ENCODE data around the gene PLD1.

The PLD1 gene

DNA sequence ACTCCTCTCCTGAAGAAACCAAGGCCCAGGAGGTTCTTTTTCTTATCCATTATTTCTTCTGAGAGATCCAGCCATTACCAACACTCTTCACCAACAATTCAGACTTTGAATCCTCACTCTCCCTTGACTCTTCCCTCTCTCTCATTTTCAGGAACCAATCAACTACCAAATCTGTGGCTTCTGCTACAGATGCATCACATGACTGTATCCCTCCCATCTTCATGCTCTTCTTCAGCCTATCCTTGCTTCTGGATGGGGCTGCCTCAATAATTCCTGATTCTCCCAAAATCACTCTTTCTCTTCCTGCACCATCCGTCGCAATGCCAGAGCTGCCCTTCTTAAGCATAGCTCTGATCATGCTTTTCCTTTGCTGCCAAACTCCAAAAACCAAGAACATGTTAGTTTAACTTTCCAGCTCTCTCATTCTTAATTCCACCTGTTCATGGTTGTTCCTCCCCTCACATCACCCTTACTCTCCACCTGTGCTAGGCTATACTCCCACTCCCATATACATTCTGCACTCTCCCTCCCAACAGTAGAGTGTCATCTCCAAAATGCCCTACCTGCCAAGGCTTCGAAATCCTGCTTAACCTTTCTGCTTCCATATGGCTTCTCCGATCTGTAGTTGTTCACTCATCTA lies 13.5 kb downstream of the PLD1 start:
- DNase-seq: no peak

DNA sequence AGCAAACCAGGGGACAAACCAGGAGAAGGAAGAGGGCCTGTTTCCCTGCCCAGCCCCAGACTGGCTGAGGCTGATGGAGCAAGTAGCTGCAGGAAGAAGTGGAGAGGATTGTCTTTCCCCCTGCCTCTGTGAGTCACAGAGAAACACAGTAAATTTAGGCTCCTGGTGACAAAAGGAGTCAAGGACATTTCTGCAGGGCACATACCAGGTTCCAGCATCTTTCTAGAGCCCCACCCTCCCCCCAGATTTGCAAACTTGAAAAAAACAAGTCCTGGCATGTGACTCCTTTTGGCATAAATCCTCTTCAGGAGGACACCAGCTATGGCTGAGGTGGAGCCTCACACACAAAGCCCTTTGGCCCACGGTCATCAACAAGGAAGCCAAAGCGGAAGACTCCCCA lies 17.8 kb downstream of the PLD1 start:
- DNase-seq: no peak

DNA sequence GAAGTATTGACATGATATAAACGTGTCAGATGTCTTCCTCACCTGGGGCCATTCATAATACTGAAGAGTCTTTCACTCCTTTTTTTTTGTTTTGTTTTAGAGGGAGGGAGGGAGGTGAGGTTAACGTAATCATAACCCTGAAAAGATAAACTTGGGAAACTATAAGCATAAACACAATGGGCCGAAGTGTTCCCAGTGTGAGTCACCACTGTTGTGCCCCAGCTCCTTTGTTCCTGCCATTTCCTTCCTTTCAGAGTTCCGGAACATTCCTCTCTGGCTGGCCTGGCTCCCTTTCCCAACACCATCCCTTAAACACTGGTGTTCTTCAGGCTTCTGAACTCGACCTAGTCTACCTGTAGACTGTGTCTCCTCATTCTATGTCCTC lies 18.6 kb downstream of the PLD1 start:
- DNase-seq: no peak

DNA sequence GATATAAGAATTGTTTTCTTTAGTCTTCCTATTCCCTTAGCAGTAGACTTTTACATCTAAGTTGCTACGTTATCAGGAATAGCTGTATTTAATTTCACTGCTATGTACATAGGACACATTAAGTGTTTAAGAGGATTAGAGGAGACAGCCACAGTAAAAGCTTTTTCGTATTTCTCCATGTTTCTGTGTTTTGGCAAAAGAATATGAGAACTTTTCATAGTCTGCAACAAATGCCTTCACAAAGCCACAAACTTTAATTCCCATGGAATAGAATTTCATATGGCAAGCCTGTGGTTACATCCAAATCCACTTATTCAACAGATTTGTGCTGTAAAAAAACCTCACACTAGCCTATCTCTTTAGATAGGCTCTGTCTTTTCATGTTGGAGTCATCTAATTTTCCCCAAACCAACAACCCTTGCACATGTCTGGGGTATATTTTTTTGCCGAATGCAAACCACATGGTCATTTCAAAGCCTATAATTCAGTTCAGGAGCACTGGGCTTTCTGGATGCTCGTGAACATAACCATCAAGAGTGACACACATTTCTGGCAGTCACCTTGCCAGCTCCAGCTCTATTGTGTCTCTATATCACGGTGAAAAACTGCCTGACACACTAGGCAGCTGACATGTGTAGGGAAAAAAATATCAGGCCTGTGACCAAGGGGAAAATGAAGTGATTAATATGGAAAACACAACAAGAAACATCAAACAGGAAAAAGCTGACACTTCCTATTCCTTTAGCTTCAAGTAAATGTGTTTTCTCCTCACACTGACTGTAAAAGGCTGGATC lies 19.2 kb downstream of the PLD1 start:
- DNase-seq: peak; percentile 40

DNA sequence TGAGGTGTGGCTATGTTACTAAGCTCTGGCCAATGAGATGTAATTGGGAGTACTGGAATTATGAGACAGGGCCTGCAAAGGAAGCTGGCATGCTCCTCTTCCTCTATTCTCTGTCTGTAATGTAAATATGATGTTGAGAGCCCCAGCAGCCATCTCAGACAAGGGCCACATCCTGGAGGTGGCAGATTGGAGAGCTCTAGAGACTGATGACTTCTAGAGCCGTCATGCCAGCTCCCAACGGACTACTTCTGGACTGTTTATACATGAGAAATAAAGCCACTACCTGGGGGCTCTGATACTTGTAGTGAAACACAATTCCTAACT lies 19.7 kb downstream of the PLD1 start:
- no peak for DNase-seq

DNA sequence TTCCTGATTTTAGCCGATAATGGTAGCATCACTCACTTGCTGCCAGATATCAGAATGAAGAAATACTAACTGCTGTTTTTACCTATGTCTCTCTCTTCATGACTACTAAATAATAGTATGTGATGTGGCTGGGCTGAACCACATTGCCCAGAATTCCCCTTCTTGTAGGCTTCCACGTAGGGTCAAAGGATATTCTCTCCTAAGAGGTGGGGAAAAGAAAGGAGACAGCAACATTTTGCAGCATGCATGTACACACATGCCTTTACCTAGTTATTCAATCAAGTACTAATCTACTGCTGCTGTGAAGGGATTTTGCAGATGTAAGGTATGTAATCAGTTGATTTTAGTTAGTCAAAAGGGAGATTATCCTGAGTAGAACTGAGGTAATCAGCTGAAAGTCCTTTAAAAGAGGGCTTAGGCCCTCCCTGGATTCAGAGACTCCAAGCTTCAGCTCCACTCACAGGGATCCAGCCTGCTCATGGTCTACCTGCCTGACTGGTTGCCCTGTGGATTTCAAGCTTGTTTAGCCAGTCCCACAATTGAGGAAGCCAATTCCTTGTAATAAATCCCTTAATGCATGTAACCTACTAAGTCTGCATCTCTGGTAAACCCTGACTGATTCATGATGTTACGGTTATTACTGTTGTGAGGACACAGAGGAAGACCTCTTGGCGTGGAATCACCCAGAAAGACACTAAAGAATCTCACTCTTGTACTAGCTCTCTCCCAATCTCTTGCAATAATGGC lies 20.4 kb downstream of the PLD1 start:
- DNase-seq: no peak

DNA sequence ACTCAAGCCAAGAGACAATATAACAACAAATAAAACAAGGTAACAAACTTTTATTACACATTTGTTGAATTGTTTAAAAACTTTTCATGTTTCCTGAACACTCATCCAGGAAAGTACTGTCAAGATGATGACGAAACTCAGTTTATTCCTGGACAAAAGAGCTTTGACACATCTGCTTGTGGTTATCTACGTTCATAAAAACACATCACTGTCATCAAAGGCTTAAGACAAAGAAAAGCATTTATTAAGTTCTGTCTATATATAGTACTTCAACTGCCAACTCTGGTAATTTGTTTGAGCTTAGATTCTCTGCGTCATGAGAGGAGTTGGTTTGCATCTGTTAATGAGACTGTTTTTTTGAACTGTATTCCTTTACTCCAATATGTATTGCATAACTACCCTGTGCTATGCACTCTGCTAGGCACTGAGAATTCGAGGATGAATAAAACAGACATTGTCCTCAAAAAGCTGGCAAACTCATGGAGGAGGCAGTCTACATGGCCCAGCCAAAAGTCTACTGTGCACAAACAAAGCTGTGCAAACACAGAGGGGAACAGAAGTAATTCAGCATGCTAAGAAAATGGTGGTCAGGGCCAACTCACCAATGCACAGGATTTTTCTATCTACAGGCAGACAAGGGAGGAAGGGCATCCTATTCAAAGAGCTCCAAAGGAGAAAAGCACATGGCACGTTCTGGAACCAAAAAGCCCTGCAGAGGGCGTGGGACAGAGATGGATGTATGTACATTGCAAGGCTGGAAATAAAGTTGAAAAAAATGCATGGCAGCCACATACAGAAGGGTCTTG lies 21.5 kb downstream of the PLD1 start:
- no peak for DNase-seq

DNA sequence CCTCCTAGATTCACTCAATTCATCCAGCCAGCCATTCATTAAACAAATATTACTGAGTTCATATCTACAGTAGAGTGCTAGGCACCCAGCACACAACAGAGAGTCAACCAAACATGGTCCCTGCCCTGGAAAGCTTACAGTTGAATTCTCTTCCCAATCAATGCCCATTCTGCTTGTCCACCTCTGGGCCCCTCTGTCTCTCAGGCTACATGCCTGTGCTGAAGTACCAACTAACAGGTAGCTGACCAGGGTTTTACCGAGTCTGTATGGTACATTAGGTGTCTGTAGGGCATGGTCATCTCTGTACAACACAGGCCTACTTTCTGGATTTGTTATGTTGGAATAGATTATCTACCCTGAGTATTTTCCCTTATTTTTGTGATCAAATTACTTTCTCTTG lies 23.3 kb downstream of the PLD1 start:
- DNase-seq: no peak

DNA sequence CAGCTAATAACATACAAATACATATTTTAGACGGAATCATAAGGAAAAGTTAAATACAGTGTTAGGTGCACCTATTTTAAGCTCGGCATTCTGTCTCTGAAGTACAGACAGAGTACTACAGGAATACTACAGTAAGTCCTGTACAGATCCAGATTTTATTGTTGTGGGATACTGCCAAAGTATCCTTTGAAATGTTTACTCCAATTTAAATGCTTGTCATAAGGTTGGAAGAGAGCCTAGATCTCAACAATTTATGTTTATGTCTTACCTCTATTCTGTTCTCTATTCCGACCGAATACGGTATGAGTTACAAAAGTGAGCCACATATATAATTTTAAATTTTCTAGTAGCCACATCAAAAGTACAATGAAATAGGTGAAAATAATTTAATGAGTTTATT lies 25.3 kb downstream of the PLD1 start:
- DNase-seq: no peak

DNA sequence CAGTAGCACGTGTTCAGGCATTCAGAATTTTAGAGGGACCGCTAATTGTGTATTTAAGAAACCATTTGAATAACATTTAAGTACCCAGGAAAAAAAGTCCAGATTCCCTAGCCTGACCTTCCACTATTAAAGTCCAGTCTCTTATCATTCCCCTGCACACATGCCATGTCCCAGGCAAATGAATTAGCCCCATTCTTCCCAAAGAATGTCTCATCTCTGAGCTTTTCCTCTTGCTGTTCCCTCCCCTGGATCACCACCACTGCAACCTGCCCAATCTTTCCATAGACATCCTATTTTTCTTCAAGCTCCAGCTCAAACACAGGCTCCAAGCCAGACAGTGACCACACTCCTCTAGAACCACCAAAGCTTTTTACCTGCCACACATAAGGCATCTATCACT lies 25.9 kb downstream of the PLD1 start:
- DNase-seq: no peak

DNA sequence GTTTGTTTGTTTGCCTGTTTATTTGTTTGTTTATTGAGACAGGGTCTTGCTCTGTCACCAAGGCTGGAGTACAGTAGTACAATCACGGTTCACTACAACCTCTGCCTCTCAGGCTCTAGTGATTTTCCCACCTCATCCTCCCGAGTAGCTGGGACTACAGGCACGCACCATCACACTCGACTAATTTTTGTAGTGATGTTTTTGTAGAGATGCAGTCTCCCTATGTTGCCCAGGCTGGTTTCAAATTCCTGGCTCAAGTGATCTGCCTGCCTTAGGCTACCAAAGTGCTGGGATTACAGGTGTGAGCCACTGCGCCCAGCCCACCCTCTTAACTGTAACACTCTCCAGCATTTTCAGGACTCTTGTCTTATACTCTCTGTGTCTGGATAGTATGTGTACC lies 26.7 kb downstream of the PLD1 start:
- DNase-seq: no peak

DNA sequence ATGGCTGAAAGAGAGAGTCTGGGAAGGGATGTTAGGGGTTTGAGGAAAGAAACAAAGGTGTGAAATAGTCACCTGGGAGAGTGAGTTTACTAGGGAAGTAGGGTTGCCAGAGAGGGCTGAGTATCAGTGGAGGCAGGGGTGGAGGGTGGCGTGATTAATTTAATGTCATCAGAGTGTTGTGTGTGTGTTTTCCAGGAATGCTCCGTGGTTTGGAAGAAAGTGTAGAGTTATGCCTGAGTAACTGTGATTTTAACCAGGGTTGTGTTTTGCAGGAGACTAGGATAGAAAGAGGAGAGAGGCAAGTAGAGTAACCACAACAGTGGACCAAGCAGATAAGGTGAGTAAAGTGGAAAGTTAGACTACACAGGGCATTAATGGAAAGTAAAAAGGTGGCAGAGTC lies 27.2 kb downstream of the PLD1 start:
- no peak for DNase-seq

DNA sequence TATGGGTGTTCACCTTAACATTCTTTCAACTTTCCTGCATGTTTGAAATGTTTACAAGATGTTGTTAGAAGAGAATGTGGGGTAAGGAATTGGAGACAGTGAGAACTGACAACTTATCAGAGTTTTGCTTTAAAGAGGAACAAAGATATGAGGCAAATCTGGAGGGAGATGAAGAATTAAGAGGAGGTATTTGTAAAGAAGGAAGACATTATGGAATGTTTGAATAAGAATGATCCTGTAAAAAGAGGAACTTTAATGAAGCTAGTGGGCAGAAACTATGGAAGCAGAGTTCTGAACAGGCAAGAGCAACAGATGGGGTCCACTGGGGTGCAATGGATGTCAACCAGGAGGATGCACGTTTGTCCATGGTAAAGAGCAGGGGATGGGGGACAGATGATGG lies 27.7 kb downstream of the PLD1 start:
- no peak for DNase-seq

DNA sequence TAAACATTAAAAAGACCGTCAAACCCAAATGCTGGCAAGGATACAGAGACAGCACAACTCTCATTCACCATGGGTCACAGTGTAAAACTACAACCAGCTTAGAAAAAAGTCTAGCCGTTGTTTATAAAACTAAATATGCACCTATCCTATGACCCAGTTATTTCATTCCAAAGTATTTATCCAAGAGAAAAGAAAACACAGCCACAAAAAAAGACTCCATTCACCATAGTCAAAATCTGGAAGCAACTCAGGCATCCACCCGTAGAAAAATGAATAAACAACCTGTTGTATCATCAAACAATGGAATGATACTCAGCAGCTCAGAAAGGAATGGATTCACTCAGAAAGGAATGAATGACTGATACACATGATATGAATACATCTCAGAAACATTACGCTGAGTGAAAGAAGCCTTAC lies 28.6 kb downstream of the PLD1 start:
- DNase-seq: no peak

DNA sequence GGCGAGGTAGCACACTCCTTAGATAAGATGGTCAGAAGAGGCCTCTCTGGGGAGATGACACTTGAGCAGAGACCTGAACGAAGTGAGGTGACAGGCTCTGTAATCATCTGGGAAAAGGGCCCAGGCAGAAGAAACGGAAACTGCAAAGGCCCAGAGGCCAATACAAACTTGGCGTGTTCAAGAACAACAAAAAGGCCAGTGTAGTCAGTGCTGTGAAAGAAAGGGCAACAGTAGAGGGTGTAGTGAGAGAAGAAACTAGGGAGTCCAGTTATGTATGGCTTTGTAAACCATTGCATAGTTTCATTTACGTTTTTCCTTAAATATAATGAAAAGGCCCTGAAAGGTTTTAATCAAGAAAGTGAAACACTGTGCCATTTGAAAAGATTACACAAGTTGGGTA lies 31.8 kb downstream of the PLD1 start:
- no peak for DNase-seq

DNA sequence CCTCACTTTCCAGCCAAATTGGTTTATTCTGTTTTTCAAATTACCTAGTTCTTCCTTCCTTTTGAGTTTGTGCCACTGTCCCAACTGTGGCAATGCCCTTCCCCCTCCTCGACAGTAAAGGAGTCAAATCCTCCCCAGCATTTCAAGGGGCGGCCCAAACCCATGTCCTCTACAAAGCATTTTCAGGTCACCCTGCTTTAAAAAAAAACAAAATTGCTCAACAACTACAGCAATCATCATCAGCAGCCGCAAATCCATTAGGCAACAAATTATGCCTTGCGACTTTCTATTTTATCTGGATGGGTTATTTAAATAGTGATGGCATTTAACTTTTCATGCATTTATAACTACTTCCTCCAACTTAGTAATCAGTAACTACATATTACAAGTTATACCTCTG lies 32.7 kb downstream of the PLD1 start:
- DNase-seq: no peak

DNA sequence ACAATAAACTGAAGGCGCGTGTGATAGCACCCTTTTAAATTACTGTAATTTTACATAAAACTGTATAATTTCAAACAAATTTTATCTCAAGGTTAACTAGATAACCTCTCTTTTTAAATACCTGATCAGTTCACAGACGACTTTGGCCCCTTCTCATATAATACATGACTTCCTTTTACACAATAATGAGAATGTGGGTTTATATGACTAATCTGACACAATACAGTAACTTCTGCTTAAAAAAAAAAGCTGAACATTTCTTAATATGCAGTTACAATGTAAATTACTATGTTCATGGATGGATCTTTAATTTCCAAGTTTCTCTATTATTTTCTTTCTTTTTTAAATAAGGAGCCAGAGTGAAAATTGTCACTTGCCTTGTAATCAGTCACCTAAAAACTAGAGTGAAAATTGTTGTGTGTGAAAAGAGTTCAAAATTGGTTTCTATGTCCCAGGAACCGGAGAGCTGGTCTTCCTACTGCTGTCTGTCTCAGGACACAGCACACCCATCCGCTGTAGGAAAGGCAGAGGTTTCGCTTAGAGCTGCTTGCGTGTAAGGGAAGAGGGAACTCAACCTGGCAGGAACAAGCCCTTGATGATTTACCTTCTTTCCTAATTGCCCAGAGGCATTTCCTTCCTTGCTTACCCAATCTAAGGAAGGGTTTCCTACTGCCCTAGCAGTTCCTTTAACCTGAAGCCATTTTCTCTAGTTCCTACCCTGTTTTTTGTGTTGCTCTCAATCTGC lies 33.3 kb downstream of the PLD1 start:
- no peak for DNase-seq

DNA sequence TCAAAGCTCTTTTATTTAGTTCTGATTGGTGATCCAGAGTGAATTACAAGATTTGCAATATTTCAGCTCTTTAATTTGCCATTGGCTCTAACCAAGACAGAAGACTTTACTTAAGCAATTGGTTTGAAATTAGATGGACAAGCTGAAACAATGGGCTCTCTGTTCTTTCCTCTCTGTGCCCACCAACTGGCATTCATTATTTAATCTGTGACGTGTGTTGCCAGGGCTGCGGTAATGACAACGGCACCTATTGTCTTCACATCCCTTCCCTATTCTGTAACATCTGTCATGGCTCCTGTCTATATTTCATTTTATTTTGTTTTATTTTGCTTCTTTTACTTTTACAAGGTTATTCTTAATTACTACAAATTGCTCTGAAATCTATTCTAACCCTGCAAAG lies 33.9 kb downstream of the PLD1 start:
- DNase-seq: no peak

DNA sequence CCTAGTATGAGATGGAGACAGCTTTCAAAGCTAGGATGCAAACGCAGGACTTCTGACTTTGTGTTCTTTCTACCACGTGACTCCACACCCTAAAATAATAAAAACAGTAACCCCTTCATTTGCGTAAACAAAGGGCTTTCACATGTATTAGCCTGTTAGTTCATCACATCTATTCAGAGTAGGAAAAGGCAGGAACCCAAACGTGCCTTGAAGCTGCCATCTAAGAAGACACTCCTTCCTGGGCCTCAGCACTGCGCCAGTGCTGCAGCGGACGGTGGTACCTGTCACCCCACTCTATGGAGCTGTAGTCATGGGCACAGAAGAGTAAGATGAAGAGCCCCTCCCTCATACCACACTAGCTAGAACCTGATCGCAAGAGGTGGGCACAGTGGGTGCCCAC lies 34.3 kb downstream of the PLD1 start:
- no peak for DNase-seq

DNA sequence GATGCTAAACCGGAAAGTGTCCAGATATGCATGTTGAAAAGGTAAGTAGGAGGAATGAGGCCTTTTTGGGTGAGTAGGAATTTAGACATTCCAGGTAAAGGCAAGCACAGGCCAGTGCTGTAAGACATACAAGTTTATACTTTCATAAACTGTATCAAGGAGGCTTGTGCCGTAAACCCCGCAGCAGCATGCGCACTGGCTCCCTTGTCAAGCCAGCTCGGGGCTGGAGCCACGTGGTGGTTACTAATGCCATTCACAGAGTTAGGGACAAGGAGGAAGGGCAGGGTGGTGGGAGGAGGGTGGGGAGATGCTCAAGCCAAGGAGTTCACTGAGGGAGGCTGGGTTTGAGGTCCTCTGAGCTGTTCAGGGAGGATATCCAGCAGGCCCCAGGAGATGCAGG lies 35.8 kb downstream of the PLD1 start:
- no peak for DNase-seq

DNA sequence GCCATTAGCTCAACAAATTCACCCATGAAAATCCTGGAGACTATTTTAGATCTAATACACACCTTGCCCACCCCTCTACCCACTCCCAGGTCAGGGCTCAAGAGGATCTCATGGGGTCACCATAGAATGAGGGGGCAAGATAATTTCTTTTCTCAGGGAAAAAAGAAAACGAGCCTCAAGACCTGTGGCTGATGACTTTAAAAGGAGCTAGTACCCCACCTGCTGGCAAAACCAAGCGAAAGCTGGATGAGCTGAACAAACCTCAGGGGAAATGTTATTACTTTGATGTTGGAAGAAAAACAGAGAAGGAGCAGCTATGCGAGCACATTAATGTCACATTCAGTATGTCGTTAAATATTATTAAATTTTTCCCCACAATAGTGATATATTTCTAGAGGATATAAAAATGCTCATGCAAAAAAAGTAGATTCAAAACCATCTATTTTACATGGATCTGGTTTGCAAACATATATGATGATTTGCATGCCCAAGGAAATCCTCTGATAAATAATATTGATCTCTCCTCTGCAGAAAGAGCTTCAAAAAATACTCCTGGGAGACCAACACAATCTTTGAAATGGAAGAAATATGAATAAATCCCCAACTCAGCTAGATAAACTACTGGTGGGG lies 37.7 kb downstream of the PLD1 start:
- DNase-seq: peak; percentile 70
